ENCODE measurements around the gene TPH2.

The TPH2 gene

DNA sequence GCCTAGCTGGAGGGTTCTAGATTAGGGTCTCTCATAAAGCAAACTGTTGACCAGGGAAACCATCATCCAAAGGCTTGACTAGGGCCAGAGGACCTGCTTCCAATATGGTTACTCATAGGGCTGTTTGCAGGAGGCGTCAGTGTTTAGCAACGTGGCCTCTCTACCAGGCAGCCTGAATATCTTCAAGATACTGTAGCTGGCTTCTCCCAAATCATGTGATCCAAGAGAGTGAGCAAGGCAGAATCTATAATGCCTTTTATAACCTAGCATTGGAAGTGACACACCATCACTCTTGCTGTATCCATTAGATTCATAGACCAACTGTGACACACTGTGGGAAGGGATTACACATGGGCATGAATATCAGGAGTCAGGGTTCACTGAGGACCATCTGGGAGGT, 17.3 kb downstream of the TPH2 start:
- 78 to 81% methylated on average over 2 of the region's 2 CpGs for WGBS, 2 experiments
- no peaks in the 10 kb centered on the region for H3K36me3 ChIP-seq (ENCODE audit: control insufficient read depth, insufficient read depth, low read length)
- no peaks in the 10 kb centered on the region for H3K27me3 ChIP-seq (ENCODE audit: control insufficient read depth, insufficient read depth, low read length, poor library complexity, severe bottlenecking)
- no peak overlapping the region for H3K27ac ChIP-seq (ENCODE audit: insufficient read depth, low read depth, low read length, poor library complexity, severe bottlenecking)
- no peaks in the 10 kb centered on the region for H3K9me3 ChIP-seq (ENCODE audit: control insufficient read depth, low read length)
- H3K4me1 ChIP-seq (ENCODE audit: control insufficient read depth, insufficient read depth, low read length), result peaks cover 11% of the 10 kb centered on the region
- H3K4me3 ChIP-seq (ENCODE audit: insufficient read depth, low read depth, low read length), result no peak overlapping the region

DNA sequence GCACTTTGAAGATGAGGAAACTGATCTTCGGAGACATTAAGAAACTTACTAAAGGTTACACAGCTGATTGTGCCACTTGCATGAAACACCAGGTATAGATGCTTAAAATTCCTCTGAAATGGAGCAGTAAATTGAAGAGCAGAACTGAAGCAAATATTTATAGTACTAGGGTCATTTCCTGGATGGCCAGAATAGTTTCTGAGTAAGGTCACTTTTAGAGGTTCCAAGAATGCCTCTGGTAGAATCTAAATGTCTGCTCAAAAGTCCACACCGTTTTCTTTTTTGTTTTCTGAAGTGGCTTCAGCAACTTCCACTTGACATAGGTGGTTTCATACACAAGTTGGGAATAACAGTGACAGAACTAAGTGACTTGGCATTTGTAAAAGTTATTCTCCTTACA, 19.4 kb downstream of the TPH2 start:
- H3K9me3 ChIP-seq (ENCODE audit: control insufficient read depth, low read length), result no peaks in the 10 kb centered on the region
- 45% methylated on average over 2 of the region's 2 CpGs for WGBS, 2 experiments
- no peak overlapping the region for H3K4me3 ChIP-seq (ENCODE audit: insufficient read depth, low read depth, low read length)
- peaks cover 10% of the 10 kb centered on the region for H3K4me1 ChIP-seq (ENCODE audit: control insufficient read depth, insufficient read depth, low read length)
- H3K27me3 ChIP-seq (ENCODE audit: control insufficient read depth, insufficient read depth, low read length, poor library complexity, severe bottlenecking), result no peaks in the 10 kb centered on the region
- H3K36me3 ChIP-seq (ENCODE audit: control insufficient read depth, insufficient read depth, low read length), result no peaks in the 10 kb centered on the region
- H3K27ac ChIP-seq (ENCODE audit: insufficient read depth, low read depth, low read length, poor library complexity, severe bottlenecking), result no peak overlapping the region

DNA sequence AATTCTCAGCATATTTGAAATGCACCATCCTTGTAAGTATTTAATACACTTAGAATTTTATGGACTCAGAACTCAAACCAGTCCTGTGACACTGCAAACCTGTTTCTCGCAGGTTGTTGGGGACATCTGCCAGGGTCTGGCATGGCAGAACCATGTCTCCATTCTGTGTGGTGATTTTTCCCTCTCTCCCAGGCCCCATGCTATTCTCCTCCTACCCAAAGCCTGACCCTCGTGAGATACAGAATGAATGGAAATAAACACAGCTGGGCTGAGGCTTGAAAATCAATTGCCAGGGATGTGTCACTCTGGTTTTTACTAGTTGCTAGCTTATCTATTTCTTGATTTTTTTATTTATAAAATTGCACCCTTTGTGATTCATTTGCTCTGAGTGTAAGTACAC, 19.8 kb downstream of the TPH2 start:
- WGBS, 2 experiments, result 62 to 64% methylated on average over 2 of the region's 2 CpGs
- H3K4me3 ChIP-seq (ENCODE audit: insufficient read depth, low read depth, low read length), result no peak overlapping the region

DNA sequence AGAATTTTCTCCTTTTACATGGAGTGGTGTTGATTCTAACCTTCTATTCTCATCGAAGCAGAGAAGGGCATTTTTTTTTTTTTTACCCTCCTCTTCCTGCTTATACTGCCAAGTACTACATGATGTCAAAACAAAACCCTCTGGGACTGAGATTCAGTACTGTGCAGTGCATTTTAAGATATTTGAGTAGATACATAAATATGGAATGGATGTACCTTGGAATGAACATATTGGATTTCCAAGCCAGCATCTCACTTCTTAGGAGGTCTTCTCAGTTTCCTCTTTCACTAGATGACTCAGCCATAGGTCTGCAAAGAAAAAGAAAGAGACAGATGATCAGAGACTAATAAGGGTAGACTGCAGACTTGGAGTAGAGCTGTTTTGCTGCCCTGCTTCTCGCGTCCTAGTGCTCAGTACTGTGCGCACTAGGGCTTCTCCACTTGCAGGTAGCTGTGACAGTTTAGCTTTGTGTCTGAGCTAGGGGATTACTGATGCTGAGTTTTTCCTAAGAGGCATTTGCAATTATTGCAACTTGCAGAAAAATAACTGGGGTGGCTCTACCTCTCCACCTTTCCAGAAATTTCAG, 20.4 kb downstream of the TPH2 start:
- 82 to 85% methylated on average over 4 of the region's 4 CpGs for whole genome bisulfite sequencing, 2 experiments
- no peaks in the 10 kb centered on the region for H3K27me3 ChIP-seq (ENCODE audit: control insufficient read depth, insufficient read depth, low read length, poor library complexity, severe bottlenecking)
- no peaks in the 10 kb centered on the region for H3K9me3 ChIP-seq (ENCODE audit: control insufficient read depth, low read length)
- H3K36me3 ChIP-seq (ENCODE audit: control insufficient read depth, insufficient read depth, low read length), result no peaks in the 10 kb centered on the region
- peaks cover 2% of the 10 kb centered on the region for H3K4me1 ChIP-seq (ENCODE audit: control insufficient read depth, insufficient read depth, low read length)
- no peak overlapping the region for H3K27ac ChIP-seq (ENCODE audit: insufficient read depth, low read depth, low read length, poor library complexity, severe bottlenecking)
- H3K4me3 ChIP-seq (ENCODE audit: insufficient read depth, low read depth, low read length), result no peak overlapping the region

More for the DNA sequence above, 19.8 kb downstream of the TPH2 start:
- Histone ChIP-seq H3K27me3 (ENCODE audit: control insufficient read depth, insufficient read depth, low read length, poor library complexity, severe bottlenecking) (no peaks in the 10 kb centered on the region), H3K4me1 (ENCODE audit: control insufficient read depth, insufficient read depth, low read length) (peaks cover 6% of the 10 kb centered on the region), H3K36me3 (ENCODE audit: control insufficient read depth, insufficient read depth, low read length) (no peaks in the 10 kb centered on the region), H3K27ac (ENCODE audit: insufficient read depth, low read depth, low read length, poor library complexity, severe bottlenecking) (no peak overlapping the region), H3K9me3 (ENCODE audit: control insufficient read depth, low read length) (no peaks in the 10 kb centered on the region)

DNA sequence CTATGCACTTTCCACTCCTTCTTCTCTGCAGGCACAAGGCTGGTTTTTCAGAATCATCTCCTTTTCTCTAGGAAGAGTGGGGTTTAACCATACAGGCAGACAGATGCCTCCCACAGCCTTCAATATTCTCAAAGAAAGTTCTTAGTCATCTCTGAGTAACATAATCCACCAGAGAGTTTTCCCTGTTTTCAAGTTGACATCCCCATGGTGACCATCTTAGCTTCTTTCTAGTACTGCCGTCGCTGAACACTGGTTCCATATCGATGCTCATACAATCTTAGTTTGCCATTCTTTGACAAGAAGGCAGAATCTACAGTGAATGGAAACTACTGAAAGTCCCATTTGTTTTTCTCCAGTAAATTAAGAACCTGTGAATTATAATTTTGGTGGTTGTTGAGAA, 28.6 kb downstream of the TPH2 start:
- Histone ChIP-seq H3K36me3 (ENCODE audit: control insufficient read depth, insufficient read depth, low read length) (no peaks in the 10 kb centered on the region), H3K9me3 (ENCODE audit: control insufficient read depth, low read length) (no peaks in the 10 kb centered on the region), H3K27ac (ENCODE audit: insufficient read depth, low read depth, low read length, poor library complexity, severe bottlenecking) (no peak overlapping the region), H3K4me3 (ENCODE audit: insufficient read depth, low read depth, low read length) (no peak overlapping the region), H3K27me3 (ENCODE audit: control insufficient read depth, insufficient read depth, low read length, poor library complexity, severe bottlenecking) (no peaks in the 10 kb centered on the region), H3K4me1 (ENCODE audit: control insufficient read depth, insufficient read depth, low read length) (no peaks in the 10 kb centered on the region)
- WGBS, 2 experiments, result 92 to 98% methylated on average over 3 of the region's 3 CpGs

DNA sequence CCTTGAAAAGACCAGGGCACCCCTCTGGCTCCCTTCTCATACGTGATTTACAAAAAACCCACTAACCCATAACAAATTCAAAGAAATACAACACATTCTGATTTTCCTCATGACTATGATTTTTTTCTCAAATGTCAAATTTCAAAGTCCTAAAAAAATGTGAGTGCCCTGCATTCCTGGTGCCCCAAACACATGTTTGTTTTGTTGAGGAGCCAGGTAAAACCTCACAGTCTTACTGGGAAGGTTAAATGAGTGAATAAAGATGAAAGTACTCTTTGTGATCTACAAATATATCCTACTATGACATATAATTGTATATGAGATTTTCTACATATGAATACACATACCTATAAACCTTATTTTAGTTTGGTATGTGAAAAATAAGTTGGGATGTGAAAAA, 30.7 kb downstream of the TPH2 start:
- no peaks in the 10 kb centered on the region for H3K27me3 ChIP-seq (ENCODE audit: control insufficient read depth, insufficient read depth, low read length, poor library complexity, severe bottlenecking)
- no peaks in the 10 kb centered on the region for H3K4me1 ChIP-seq (ENCODE audit: control insufficient read depth, insufficient read depth, low read length)
- no peak overlapping the region for H3K27ac ChIP-seq (ENCODE audit: insufficient read depth, low read depth, low read length, poor library complexity, severe bottlenecking)
- 95% methylated on average over 1 of the region's 1 CpG for WGBS, 2 experiments
- no peak overlapping the region for H3K4me3 ChIP-seq (ENCODE audit: insufficient read depth, low read depth, low read length)
- no peaks in the 10 kb centered on the region for H3K9me3 ChIP-seq (ENCODE audit: control insufficient read depth, low read length)
- H3K36me3 ChIP-seq (ENCODE audit: control insufficient read depth, insufficient read depth, low read length), result no peaks in the 10 kb centered on the region

DNA sequence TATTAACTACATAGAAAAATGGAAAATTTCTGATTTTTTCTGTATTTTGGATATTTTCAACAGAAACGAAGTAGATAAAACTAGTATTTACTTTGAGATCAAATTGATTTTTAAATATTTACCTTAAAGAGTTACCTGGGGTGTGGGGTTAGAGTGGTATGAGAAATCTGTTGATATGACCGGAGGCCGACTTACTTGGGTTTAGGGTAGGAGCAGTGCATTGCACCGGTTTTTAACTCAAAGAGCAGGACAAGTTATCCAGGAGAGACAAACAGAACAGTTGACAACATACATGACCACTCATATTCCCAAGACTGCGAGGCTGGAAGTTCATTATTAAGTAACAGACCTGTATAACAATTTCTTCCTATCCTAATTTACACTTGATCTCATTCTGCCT, 31.4 kb downstream of the TPH2 start:
- Histone ChIP-seq H3K9me3 (ENCODE audit: control insufficient read depth, low read length) (no peaks in the 10 kb centered on the region), H3K4me3 (ENCODE audit: insufficient read depth, low read depth, low read length) (no peak overlapping the region), H3K27ac (ENCODE audit: insufficient read depth, low read depth, low read length, poor library complexity, severe bottlenecking) (no peak overlapping the region), H3K36me3 (ENCODE audit: control insufficient read depth, insufficient read depth, low read length) (no peaks in the 10 kb centered on the region), H3K27me3 (ENCODE audit: control insufficient read depth, insufficient read depth, low read length, poor library complexity, severe bottlenecking) (no peaks in the 10 kb centered on the region), H3K4me1 (ENCODE audit: control insufficient read depth, insufficient read depth, low read length) (no peaks in the 10 kb centered on the region)
- WGBS, 2 experiments, result 96 to 98% methylated on average over 4 to 5 of the region's 5 CpGs

DNA sequence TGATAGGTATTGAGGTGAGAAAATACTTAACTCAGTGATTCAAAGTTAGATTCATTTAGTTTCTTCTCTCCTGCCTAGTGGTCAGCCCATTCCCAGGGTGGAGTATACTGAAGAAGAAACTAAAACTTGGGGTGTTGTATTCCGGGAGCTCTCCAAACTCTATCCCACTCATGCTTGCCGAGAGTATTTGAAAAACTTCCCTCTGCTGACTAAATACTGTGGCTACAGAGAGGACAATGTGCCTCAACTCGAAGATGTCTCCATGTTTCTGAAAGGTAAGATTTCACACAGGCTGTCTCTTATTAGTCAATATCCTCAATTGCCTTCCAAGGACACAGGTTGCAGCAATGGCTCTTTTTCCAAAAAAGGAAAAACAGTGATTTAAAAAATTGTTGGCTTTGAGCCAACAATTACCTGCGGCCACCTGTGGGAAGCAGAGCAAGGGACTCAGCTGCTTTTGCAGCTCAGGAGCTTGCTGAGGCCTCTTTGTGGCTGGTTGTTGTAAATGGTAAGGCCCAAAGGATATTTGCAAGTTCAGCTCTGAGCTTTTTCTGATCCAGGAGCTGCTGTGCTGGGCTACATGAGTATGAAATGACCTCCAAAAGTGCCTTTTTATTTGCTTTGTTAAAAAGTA, 33.9 kb downstream of the TPH2 start:
- H3K36me3 ChIP-seq (ENCODE audit: control insufficient read depth, insufficient read depth, low read length), result no peaks in the 10 kb centered on the region
- WGBS, 2 experiments, result 83 to 85% methylated on average over 4 of the region's 4 CpGs
- no peak overlapping the region for H3K27ac ChIP-seq (ENCODE audit: insufficient read depth, low read depth, low read length, poor library complexity, severe bottlenecking)
- H3K4me1 ChIP-seq (ENCODE audit: control insufficient read depth, insufficient read depth, low read length), result no peaks in the 10 kb centered on the region
- H3K27me3 ChIP-seq (ENCODE audit: control insufficient read depth, insufficient read depth, low read length, poor library complexity, severe bottlenecking), result no peaks in the 10 kb centered on the region
- no peaks in the 10 kb centered on the region for H3K9me3 ChIP-seq (ENCODE audit: control insufficient read depth, low read length)
- no peak overlapping the region for H3K4me3 ChIP-seq (ENCODE audit: insufficient read depth, low read depth, low read length)

DNA sequence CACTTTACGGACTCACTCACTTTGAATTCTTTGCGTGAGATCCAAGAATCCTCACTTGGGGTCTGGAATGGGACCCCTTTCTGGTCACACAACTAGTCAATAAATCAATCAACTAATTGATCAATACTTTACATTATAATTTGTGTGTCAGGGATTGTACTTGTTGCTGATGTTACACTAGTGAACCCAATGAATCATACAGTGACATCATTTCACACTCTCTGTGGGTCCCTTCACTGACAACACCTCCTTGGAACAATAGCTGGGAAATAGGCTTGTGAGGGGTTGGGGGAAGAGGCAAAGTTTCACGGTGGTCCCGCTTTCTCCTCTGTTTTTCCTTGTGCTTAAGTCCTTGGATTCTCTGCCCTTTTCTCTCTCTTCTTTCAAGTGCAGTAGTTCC, 35.0 kb downstream of the TPH2 start:
- Histone ChIP-seq H3K4me3 (ENCODE audit: insufficient read depth, low read depth, low read length) (no peak overlapping the region), H3K36me3 (ENCODE audit: control insufficient read depth, insufficient read depth, low read length) (no peaks in the 10 kb centered on the region), H3K4me1 (ENCODE audit: control insufficient read depth, insufficient read depth, low read length) (no peaks in the 10 kb centered on the region), H3K27ac (ENCODE audit: insufficient read depth, low read depth, low read length, poor library complexity, severe bottlenecking) (no peak overlapping the region), H3K27me3 (ENCODE audit: control insufficient read depth, insufficient read depth, low read length, poor library complexity, severe bottlenecking) (no peaks in the 10 kb centered on the region), H3K9me3 (ENCODE audit: control insufficient read depth, low read length) (no peaks in the 10 kb centered on the region)
- 69 to 70% methylated on average over 4 of the region's 4 CpGs for WGBS, 2 experiments

DNA sequence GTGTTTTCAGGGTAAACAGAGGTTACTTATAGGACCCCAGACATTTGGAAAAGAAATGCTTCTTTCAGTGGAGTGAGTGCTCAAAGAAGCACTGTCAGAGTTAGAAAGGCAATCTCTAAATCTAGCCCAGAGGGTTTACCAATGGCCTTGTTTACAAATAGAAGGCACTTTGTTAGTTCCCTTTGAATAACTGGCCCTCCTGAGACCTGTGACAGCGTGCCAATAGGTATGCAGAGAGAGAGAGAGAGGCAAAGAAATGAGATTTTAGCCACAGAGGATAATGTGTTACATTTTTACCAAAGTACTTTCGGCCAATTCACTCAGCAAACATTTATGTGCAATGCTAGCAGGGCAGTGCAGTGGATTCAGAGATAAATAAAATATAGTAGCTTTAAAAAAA, 41.9 kb downstream of the TPH2 start:
- Histone ChIP-seq H3K4me1 (ENCODE audit: control insufficient read depth, insufficient read depth, low read length) (no peaks in the 10 kb centered on the region), H3K4me3 (ENCODE audit: insufficient read depth, low read depth, low read length) (no peak overlapping the region), H3K27me3 (ENCODE audit: control insufficient read depth, insufficient read depth, low read length, poor library complexity, severe bottlenecking) (no peaks in the 10 kb centered on the region), H3K27ac (ENCODE audit: insufficient read depth, low read depth, low read length, poor library complexity, severe bottlenecking) (no peak overlapping the region), H3K36me3 (ENCODE audit: control insufficient read depth, insufficient read depth, low read length) (no peaks in the 10 kb centered on the region), H3K9me3 (ENCODE audit: control insufficient read depth, low read length) (no peaks in the 10 kb centered on the region)
- WGBS, 2 experiments, result 27 to 80% methylated on average over 1 to 2 of the region's 2 CpGs

Data from ectodermal cell (in vitro differentiated cells).